H1 (cell line): ENCODE data around the gene DOCK1. TPM values are rescaled to one million over a fixed set of nuclear protein-coding genes. Genes with fewer than 3 reads are reported as not detected.

Experiments
- EP300 ChIP-seq, 2 experiments: IDR thresholded peaks; 1 replicate in 1 of 2; 2 replicates in 1 of 2; pipeline ENCODE4 v1.6.1; 2011 to 2012; ENCODE audit warnings: low read depth in 2 of 2, low read length in 2 of 2, mild to moderate bottlenecking in 2 of 2, borderline replicate concordance in 1 of 2, inconsistent platforms in 1 of 2, moderate library complexity in 1 of 2
- SIRT6 ChIP-seq: IDR thresholded peaks from one replicate; pipeline ENCODE4 v1.7.1; 2012; ENCODE audit warnings: low read length, inconsistent platforms
- polyA plus RNA-seq, 7 experiments: library from polyadenylated mRNA; depleted of rRNA in 3 of 7; stranded (reverse) in 5 of 7; unstranded in 2 of 7; fragments of >200 nt in 5 of 7; fragments of 200-250 nt in 2 of 7; gene quantifications; 1 replicate in 5 of 7; 2 replicates in 1 of 7; 4 replicates in 1 of 7; pipeline versions ENCODE4 v1.2.1 to v1.2.3, GENCODE V29; 2011 to 2013; ENCODE audit warnings: missing spikeins in 2 of 7, mixed read lengths in 2 of 7
- total RNA-seq: library from RNA; stranded (reverse); fragmentation: NEBNext Ultra II Directional; extraction: Animal tissue kit (Norgen Biotek cat#: 25700); gene quantifications from 2 replicates; pipeline ENCODE4 v1.2.1, GENCODE V29; 2021
- TF ChIP-seq, protein P1 (sequence below): IDR thresholded peaks from 2 replicates; pipeline ENCODE4 v1.6.1; 2011; ENCODE audit warnings: low read length, improper control_type of control experiment

Gene DOCK1
- total and polyA plus RNA-seq, 2 of the 8 experiments (the other 6 are each of a cell fraction or from before 2014, with no cell fraction given) = 11.6 to 53.0 TPM

DNA sequence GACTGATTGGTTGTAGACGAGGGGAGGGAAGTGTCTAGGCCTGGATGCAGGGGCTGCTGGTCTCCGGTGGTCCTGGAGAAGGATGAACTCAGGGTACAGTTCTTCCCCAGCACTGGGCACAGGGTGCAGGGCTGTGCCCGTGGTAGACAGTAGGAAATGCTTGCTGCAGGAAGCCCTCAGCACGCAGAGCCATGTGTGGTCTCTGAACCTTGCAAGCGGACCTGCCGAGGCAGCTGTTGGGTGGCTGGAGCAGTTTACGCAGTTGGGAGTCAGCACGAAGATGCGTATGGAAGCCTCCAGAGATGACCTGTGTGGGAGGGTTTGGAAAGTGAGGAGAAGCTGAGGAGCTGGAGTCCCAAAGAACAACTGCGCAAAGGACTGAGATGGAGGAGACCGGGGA lies 39.0 kb downstream of the DOCK1 start (continued):
- TF ChIP-seq, protein P1, sequence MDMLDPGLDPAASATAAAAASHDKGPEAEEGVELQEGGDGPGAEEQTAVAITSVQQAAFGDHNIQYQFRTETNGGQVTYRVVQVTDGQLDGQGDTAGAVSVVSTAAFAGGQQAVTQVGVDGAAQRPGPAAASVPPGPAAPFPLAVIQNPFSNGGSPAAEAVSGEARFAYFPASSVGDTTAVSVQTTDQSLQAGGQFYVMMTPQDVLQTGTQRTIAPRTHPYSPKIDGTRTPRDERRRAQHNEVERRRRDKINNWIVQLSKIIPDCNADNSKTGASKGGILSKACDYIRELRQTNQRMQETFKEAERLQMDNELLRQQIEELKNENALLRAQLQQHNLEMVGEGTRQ = no peak
- no peak for TF ChIP-seq SIRT6
- no peak for TF ChIP-seq EP300 (IDR thresholded peaks at IDR 0.05; ENCODE audit: borderline replicate concordance in 1 of 2, low read depth in 2 of 2, low read length in 2 of 2)
